GM18951 (cell line): ENCODE measurements around the gene BCL2L13.
A peak's percentile ranks its signal among the peaks of the same experiment; 100 is the strongest.

Experiments
- POLR2A ChIP-seq: IDR thresholded peaks from 4 replicates; pipeline ENCODE4 v1.6.1; 2011; ENCODE audit warnings: mild to moderate bottlenecking; ENCODE audit not compliant: insufficient read length, insufficient read depth; ENCODE audit errors: extremely low read depth
- in situ Hi-C: fragments of 300-500 bp; cut with MboI; formaldehyde crosslinking; loops from one replicate; pipeline ENCODE4 v1.12.0; 2022; ENCODE audit warnings: low sequenced_read_pairs, mixed read lengths, inconsistent platforms; ENCODE audit not compliant: unreplicated experiment

BCL2L13 gene

GRCh38 chr22:17773606-17774205, 135.1 kb downstream of the BCL2L13 start:
- in situ Hi-C loops: no loop called here

DNA sequence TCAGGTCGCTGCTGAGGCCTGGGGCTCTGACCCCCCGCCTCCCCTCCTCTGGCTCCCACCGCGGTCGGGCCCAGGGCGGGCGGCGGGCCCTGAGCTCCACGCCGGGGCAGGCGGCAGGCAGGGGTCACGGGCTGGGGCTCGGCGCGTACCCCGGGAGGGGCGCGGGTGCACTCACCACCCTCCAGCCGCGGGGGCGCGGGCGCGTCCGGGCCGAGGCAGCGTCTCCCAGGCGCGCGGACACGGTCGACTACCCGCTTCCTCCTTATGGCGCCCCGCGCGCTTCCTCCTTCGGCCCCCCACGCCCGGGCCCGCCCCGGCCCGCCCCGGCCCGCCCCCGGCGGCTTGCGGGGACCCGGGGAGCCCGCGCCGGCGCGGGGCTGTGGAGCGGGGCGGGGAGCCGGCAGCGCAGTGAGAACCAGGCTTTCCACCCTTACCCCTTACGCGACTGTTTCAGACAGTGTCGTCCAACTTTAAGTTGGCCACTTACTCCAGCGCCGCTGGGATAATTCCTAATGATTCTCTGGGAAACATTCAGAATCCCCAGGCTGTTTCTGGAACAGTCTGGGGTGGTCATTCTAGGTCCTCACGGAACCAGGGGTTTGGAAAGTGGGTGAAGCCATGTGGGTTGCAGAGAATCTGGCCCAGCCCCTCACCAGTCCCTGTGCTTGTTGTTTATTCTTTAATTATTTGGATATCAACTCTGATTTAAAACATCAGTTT, 135.8 kb downstream of the BCL2L13 start, which contains the start of gene BID:
TSS of gene BID (minus strand) at position 264 of the 720 bp plus-strand sequence. CDS start 24,353 bp downstream, outside the sequence.
- TF ChIP-seq POLR2A: peak; percentile 56
- in situ Hi-C loops: no loop called here

More at GRCh38 chr22:17773606-17774205, 135.1 kb downstream of the BCL2L13 start:
- TF ChIP-seq POLR2A: peak; percentile 33

- in situ Hi-C loops: no loop called here
- TF ChIP-seq POLR2A: no peak
Measured at GRCh38 chr22:17774926-17775685, 136.5 kb downstream of the BCL2L13 start.

- in situ Hi-C loops: no loop called here
Measured at GRCh38 chr22:17775781-17776465, 137.4 kb downstream of the BCL2L13 start.

GRCh38 chr22:17777005-17777716, 138.6 kb downstream of the BCL2L13 start:
- in situ Hi-C loops: no loop called here
- TF ChIP-seq POLR2A: peak; percentile 65

More at GRCh38 chr22:17775781-17776465, 137.4 kb downstream of the BCL2L13 start:
- TF ChIP-seq POLR2A: no peak

GRCh38 chr22:17777717-17778044, 139.1 kb downstream of the BCL2L13 start:
- TF ChIP-seq POLR2A: no peak
- in situ Hi-C loops: no loop called here

GRCh38 chr22:17778412-17778976, 139.9 kb downstream of the BCL2L13 start:
- TF ChIP-seq POLR2A: no peak
- in situ Hi-C loops: no loop called here

GRCh38 chr22:17779286-17780115, 140.9 kb downstream of the BCL2L13 start:
- TF ChIP-seq POLR2A: peak; percentile 66
- in situ Hi-C loops: no loop called here

- in situ Hi-C loops: no loop called here
- TF ChIP-seq POLR2A: no peak
Measured at GRCh38 chr22:17780116-17780740, 141.7 kb downstream of the BCL2L13 start.
